PFSK-1 (cell line): ENCODE measurements around the gene PLAC9.

ENCODE experiments used
- FOXP2 ChIP-seq: optimal IDR thresholded peaks from 2 replicates; pipeline ENCODE3; 2011; ENCODE audit warnings: borderline replicate concordance, control low read depth, inconsistent platforms; ENCODE audit not compliant: insufficient read depth; ENCODE audit errors: extremely low read length, extremely low read depth
- POLR2AphosphoS5 ChIP-seq: IDR thresholded peaks from 2 replicates; pipeline ENCODE4 v1.6.1; 2012; ENCODE audit warnings: low read depth, mild to moderate bottlenecking, control low read depth, low read length, moderate library complexity

- no peak for TF ChIP-seq POLR2AphosphoS5
- TF ChIP-seq FOXP2, result no peak
Observed at GRCh38 chr10:80168679-80169380, 36.3 kb downstream of the PLAC9 start.
